ENCODE data around the gene HIVEP3. TPM values are rescaled to one million over a fixed set of nuclear protein-coding genes. Genes with fewer than 3 reads are reported as not detected.

HIVEP3 gene
- total RNA-seq, 1 experiment from 2014 or later, result 6.0 TPM

DNA sequence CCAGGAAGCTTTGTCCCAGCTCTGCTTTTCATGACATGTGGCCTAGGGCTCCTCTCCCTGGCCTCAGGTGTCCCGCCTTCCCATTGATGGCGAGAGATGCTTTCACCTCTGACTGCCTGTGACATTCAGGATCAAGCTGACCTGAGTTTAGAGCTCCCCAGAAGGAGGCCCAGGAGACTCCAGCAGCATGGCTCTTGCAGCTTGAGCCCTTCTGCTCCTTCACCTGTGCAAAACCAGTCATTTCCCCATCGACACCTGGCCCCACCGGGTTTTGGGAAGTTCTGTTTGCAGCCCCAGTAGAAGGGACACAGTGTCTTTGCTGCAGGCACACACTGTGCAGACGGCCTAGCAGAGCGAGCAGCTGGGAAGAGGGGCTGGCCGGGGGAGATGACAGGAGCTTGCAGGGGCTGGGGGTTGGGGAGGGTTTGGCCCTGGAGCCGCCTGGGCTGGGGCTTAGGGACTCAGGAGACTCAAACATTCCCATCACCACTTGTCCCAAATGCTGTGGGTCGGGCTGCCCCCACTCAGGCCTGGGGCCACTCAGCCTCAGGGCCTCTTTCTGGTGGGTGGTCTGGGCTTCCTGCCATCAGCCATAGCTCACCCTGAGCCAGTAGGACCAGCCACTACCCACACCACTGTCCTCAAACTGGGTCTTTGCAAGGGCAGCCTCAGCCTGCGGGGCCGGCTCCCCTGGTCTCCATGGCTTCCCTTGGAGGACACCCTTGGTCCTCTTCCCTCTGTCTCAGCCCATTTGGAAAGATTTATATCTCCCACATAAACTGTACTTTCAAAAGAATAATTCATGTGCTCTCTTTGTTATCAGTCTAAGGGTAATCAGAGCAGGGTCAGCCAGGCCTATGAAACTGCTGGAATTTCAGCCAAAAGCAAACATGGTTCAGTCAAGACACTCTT, 430.4 kb downstream of the HIVEP3 start:
- peaks cover 16% of the 10 kb centered on the region for H3K4me1 ChIP-seq (ENCODE audit: control insufficient read depth, insufficient read depth, low read length)
- CTCF ChIA-PET, result no interaction called here
- no peak overlapping the region for H3K27ac ChIP-seq (ENCODE audit: low read length)
- no peaks in the 10 kb centered on the region for H3K36me3 ChIP-seq (ENCODE audit: control insufficient read depth, insufficient read depth, low read length)
- no peak for TF ChIP-seq SIN3A (IDR thresholded peaks at IDR 0.05; ENCODE audit: borderline replicate concordance, insufficient read depth, low read depth, low read length)
- TF ChIP-seq REST (IDR thresholded peaks at IDR 0.05; ENCODE audit: insufficient read depth in 1 of 2, low read depth in 2 of 2, low read length in 1 of 2), result no peak
- no peak for TF ChIP-seq POLR2AphosphoS5 (IDR thresholded peaks at IDR 0.05; ENCODE audit: low read depth, low read length)
- no peak for TF ChIP-seq CTCF (IDR thresholded peaks at IDR 0.05)
- no peak for TF ChIP-seq TCF7L2 (IDR thresholded peaks at IDR 0.05; ENCODE audit: low read depth, low read length)
- ATAC-seq, result no peak
- in situ Hi-C loops (cut with HindIII; ENCODE audit: low pct_unique_long_range_greater_than_20kb, low sequenced_read_pairs), result no loop called here
- no peak overlapping the region for H3K4me3 ChIP-seq (ENCODE audit: low read depth in 2 of 2, low read length in 2 of 2)
- BruUV-seq (replicated peaks), result no TSS peak
- no peaks in the 10 kb centered on the region for H3K9me3 ChIP-seq (ENCODE audit: control insufficient read depth, insufficient read depth, low read depth, low read length)
- POLR2A ChIA-PET, result no interaction called here
- intact Hi-C loops (cut with micrococcal nuclease; ENCODE audit: unreplicated experiment), result no loop called here
- H3K27me3 ChIP-seq (ENCODE audit: control insufficient read depth, insufficient read depth, low read length), result no peaks in the 10 kb centered on the region
- no peak for DNase-seq (ENCODE audit: low read depth, low spot score)

- Histone ChIP-seq H3K9me3 (ENCODE audit: control insufficient read depth, insufficient read depth, low read depth, low read length) (no peaks in the 10 kb centered on the region), H3K27ac (ENCODE audit: low read length) (no peak overlapping the region), H3K4me3 (ENCODE audit: low read depth in 2 of 2, low read length in 2 of 2) (no peak overlapping the region), H3K36me3 (ENCODE audit: control insufficient read depth, insufficient read depth, low read length) (no peaks in the 10 kb centered on the region), H3K4me1 (ENCODE audit: control insufficient read depth, insufficient read depth, low read length) (peaks cover 16% of the 10 kb centered on the region), H3K27me3 (ENCODE audit: control insufficient read depth, insufficient read depth, low read length) (no peaks in the 10 kb centered on the region)
- intact Hi-C loops (cut with micrococcal nuclease; ENCODE audit: unreplicated experiment) (no loop called here), in situ Hi-C loops (cut with HindIII; ENCODE audit: low pct_unique_long_range_greater_than_20kb, low sequenced_read_pairs) (no loop called here)
- no peak for DNase-seq (ENCODE audit: low read depth, low spot score)
- ChIA-PET POLR2A (no interaction called here), CTCF (no interaction called here)
- TF ChIP-seq TCF7L2 (IDR thresholded peaks at IDR 0.05; ENCODE audit: low read depth, low read length) (no peak), SIN3A (IDR thresholded peaks at IDR 0.05; ENCODE audit: borderline replicate concordance, insufficient read depth, low read depth, low read length) (no peak), REST (IDR thresholded peaks at IDR 0.05; ENCODE audit: insufficient read depth in 1 of 2, low read depth in 2 of 2, low read length in 1 of 2) (peak in 1 of 2 experiments; percentile 48; a peak in 2 of 4 replicates), POLR2AphosphoS5 (IDR thresholded peaks at IDR 0.05; ENCODE audit: low read depth, low read length) (no peak)
- ATAC-seq, result no peak
- BruUV-seq (replicated peaks), result no TSS peak
Observed at GRCh38 chr1:41487126-41488039, 431.3 kb downstream of the HIVEP3 start.

Measured in Panc1 (cell line).